CD14-positive monocyte (primary cell): ENCODE measurements around the gene AVL9. TPM values are rescaled to one million over a fixed set of nuclear protein-coding genes. Genes with fewer than 3 reads are reported as not detected.
"Not testable (repeated sequence)": the region's sequence is repeated elsewhere in the genome, so short reads cannot be mapped to it uniquely, and the experiment has no call there.

Experiments used
- DNase-seq, 3 donors: peaks; one replicate each; pipeline ENCODE4 v3.0.0-alpha.2; 2011 to 2022
- H2AFZ ChIP-seq: 2 replicates; pipeline ENCODE4 v1.6.0; 2012; ENCODE audit warnings: mild to moderate bottlenecking, low read depth, low read length, inconsistent platforms; ENCODE audit not compliant: insufficient read depth, poor library complexity, severe bottlenecking
- H3K27ac ChIP-seq, 2 donors: 1 replicate in 1 of 2; 2 replicates in 1 of 2; pipeline ENCODE4 v1.5.1; 2012 to 2013; ENCODE audit warnings: low read length in 2 of 2, control low read depth in 1 of 2, inconsistent platforms in 1 of 2, low read depth in 1 of 2, mild to moderate bottlenecking in 1 of 2
- H3K27me3 ChIP-seq, 2 donors: one replicate each; pipeline versions ENCODE4 v1.6.0 to v1.6.1; 2011 to 2013; ENCODE audit warnings: low read length in 2 of 2; ENCODE audit not compliant: control insufficient read depth in 2 of 2, insufficient read depth in 2 of 2
- H3K36me3 ChIP-seq, 2 donors: replicated peaks in 1 of 2; 1 replicate in 1 of 2; 2 replicates in 1 of 2; pipeline versions ENCODE4 v1.5.1 to v1.6.1; 2012 to 2013; ENCODE audit warnings: low read length in 2 of 2, control low read depth in 1 of 2, inconsistent platforms in 1 of 2, mild to moderate bottlenecking in 1 of 2; ENCODE audit not compliant: insufficient read depth in 2 of 2, control insufficient read depth in 1 of 2
- H3K4me1 ChIP-seq, 2 donors: 1 replicate in 1 of 2; 2 replicates in 1 of 2; pipeline versions ENCODE4 v1.5.1 to v1.6.1; 2012 to 2013; ENCODE audit warnings: low read length in 2 of 2, control low read depth in 1 of 2, inconsistent platforms in 1 of 2, mild to moderate bottlenecking in 1 of 2, moderate library complexity in 1 of 2; ENCODE audit not compliant: insufficient read depth in 2 of 2, control insufficient read depth in 1 of 2
- H3K4me2 ChIP-seq: replicated peaks from 2 replicates; pipeline ENCODE3; 2012; ENCODE audit warnings: low read length, moderate library complexity, mild to moderate bottlenecking; ENCODE audit not compliant: poor library complexity, severe bottlenecking; ENCODE audit errors: extremely low read depth
- H3K4me3 ChIP-seq, 3 experiments: fragments of 200-600 bp in 1 of 3; sonication (generic) in 1 of 3; replicated peaks in 1 of 3; 1 replicate in 2 of 3; 2 replicates in 1 of 3; pipeline ENCODE4 v1.5.1; 2011 to 2013; ENCODE audit warnings: low read length in 3 of 3, mild to moderate bottlenecking in 3 of 3, control low read depth in 2 of 3, low read depth in 2 of 3, inconsistent platforms in 1 of 3, moderate library complexity in 1 of 3
- H3K79me2 ChIP-seq: 2 replicates; pipeline ENCODE4 v1.6.0; 2012; ENCODE audit warnings: mild to moderate bottlenecking, control low read depth, inconsistent platforms, low read length, moderate library complexity; ENCODE audit not compliant: insufficient read depth
- H3K9ac ChIP-seq: 2 replicates; pipeline ENCODE4 v1.6.0; 2017; ENCODE audit warnings: low read length, mild to moderate bottlenecking; ENCODE audit not compliant: insufficient read depth, poor library complexity, severe bottlenecking
- H3K9me3 ChIP-seq, 2 donors: replicated peaks in 1 of 2; 1 replicate in 1 of 2; 2 replicates in 1 of 2; pipeline versions ENCODE4 v1.5.1 to v1.6.1; 2012 to 2013; ENCODE audit warnings: low read length in 2 of 2, control low read depth in 1 of 2; ENCODE audit not compliant: control insufficient read depth in 1 of 2, insufficient read depth in 1 of 2
- H4K20me1 ChIP-seq: 2 replicates; pipeline ENCODE4 v1.6.0; 2012; ENCODE audit warnings: mild to moderate bottlenecking, low read length, control low read depth, moderate library complexity; ENCODE audit not compliant: insufficient read depth
- H3K27ac Mint-ChIP-seq, 7 donors: one replicate each; pipeline ENCODE4 v1.8.0; 2020; ENCODE audit warnings: mild to moderate bottlenecking in 7 of 7, mixed read lengths in 7 of 7, moderate library complexity in 6 of 7, inconsistent platforms in 2 of 7
- H3K27me3 Mint-ChIP-seq, 3 donors: one replicate each; pipeline ENCODE4 v1.8.0; 2021 to 2022; ENCODE audit warnings: low read depth in 3 of 3, mild to moderate bottlenecking in 3 of 3, mixed read lengths in 3 of 3, moderate library complexity in 3 of 3, inconsistent platforms in 1 of 3
- H3K36me3 Mint-ChIP-seq, 2 donors: one replicate each; pipeline ENCODE4 v1.8.0; 2020; ENCODE audit warnings: mixed read lengths in 2 of 2, inconsistent platforms in 1 of 2, mild to moderate bottlenecking in 1 of 2
- H3K4me1 Mint-ChIP-seq: one replicate; pipeline ENCODE4 v1.8.0; 2020; ENCODE audit warnings: mild to moderate bottlenecking, mixed read lengths
- H3K4me3 Mint-ChIP-seq, 2 donors: one replicate each; pipeline ENCODE4 v1.8.0; 2020; ENCODE audit warnings: mild to moderate bottlenecking in 2 of 2, mixed read lengths in 2 of 2, moderate library complexity in 1 of 2
- H3K9me3 Mint-ChIP-seq, 7 donors: one replicate each; pipeline ENCODE4 v1.8.0; 2020 to 2022; ENCODE audit warnings: mixed read lengths in 7 of 7, mild to moderate bottlenecking in 6 of 7, moderate library complexity in 6 of 7, inconsistent platforms in 2 of 7
- WGBS: methylation state at CpG from one replicate; pipeline ENCODE4 v1.1.5; 2013; ENCODE audit warnings: missing lambda C conversion rate; ENCODE audit not compliant: insufficient coverage; 5-methylcytosine and 5-hydroxymethylcytosine counted together
- intact Hi-C, 2 donors: fragments of 100-400 bp; cut with micrococcal nuclease; formaldehyde crosslinking; loops; one replicate each; pipeline versions ENCODE4 v1.15.0 to v1.15.1; 2023
- polyA plus RNA-seq, 3 donors: library from polyadenylated mRNA; depleted of rRNA in 1 of 3; unstranded in 2 of 3; stranded (reverse) in 1 of 3; fragments of 300-500 nt in 2 of 3; fragments of >200 nt in 1 of 3; fragmentation: Illumina TruSeq in 2 of 3; gene quantifications; 1 replicate in 2 of 3; 2 replicates in 1 of 3; pipeline ENCODE4 v1.2.3, GENCODE V29; 2012 to 2021
- TF ChIP-seq, protein P1 (sequence below): fragments of 200-600 bp; IDR thresholded peaks from one replicate; pipeline ENCODE4 v1.8.0; 2022; ENCODE audit warnings: antibody characterized with exemption, mild to moderate bottlenecking

The AVL9 gene
- polyA plus RNA-seq, 3 donors = 16.3 to 17.1 (median 16.8) TPM

GRCh38 chr7:32618470-32618869, 123.2 kb downstream of the AVL9 start:
- intact Hi-C loops = no loop called here
- no peak overlapping the region for H2AFZ ChIP-seq
- peaks cover 0 to 3% (median 0%) of the 10 kb centered on the region in 7 donors for H3K9me3 Mint-ChIP-seq
- H3K27ac ChIP-seq = no peak overlapping the region
- H3K27ac Mint-ChIP-seq = no peak overlapping the region
- WGBS = no CpG with 5 or more reads among the region's 2 CpGs
- H3K4me2 ChIP-seq = no peak overlapping the region
- peaks cover 0 to 1% (median 0%) of the 10 kb centered on the region in 3 donors for H3K27me3 Mint-ChIP-seq
- no peaks in the 10 kb centered on the region for H3K4me1 Mint-ChIP-seq
- peaks cover 0 to 2% of the 10 kb centered on the region in 2 donors for H3K36me3 Mint-ChIP-seq
- no peaks in the 10 kb centered on the region for H3K9me3 ChIP-seq
- no peaks in the 10 kb centered on the region for H3K4me1 ChIP-seq
- no peaks in the 10 kb centered on the region for H3K36me3 ChIP-seq
- H3K4me3 Mint-ChIP-seq = no peak overlapping the region
- DNase-seq = no peak
- no peaks in the 10 kb centered on the region for H3K79me2 ChIP-seq
- no peak overlapping the region for H3K4me3 ChIP-seq
- H4K20me1 ChIP-seq = no peaks in the 10 kb centered on the region
- no peak overlapping the region for H3K9ac ChIP-seq
- no peaks in the 10 kb centered on the region for H3K27me3 ChIP-seq
- TF ChIP-seq, protein P1, sequence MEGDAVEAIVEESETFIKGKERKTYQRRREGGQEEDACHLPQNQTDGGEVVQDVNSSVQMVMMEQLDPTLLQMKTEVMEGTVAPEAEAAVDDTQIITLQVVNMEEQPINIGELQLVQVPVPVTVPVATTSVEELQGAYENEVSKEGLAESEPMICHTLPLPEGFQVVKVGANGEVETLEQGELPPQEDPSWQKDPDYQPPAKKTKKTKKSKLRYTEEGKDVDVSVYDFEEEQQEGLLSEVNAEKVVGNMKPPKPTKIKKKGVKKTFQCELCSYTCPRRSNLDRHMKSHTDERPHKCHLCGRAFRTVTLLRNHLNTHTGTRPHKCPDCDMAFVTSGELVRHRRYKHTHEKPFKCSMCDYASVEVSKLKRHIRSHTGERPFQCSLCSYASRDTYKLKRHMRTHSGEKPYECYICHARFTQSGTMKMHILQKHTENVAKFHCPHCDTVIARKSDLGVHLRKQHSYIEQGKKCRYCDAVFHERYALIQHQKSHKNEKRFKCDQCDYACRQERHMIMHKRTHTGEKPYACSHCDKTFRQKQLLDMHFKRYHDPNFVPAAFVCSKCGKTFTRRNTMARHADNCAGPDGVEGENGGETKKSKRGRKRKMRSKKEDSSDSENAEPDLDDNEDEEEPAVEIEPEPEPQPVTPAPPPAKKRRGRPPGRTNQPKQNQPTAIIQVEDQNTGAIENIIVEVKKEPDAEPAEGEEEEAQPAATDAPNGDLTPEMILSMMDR = no peak

GRCh38 chr7:32618987-32619386, 123.7 kb downstream of the AVL9 start:
- Histone ChIP-seq H3K36me3 (no peaks in the 10 kb centered on the region), H3K4me1 (no peaks in the 10 kb centered on the region), H3K4me2 (no peak overlapping the region), H3K27ac (no peak overlapping the region), H3K27me3 (no peaks in the 10 kb centered on the region), H4K20me1 (no peaks in the 10 kb centered on the region), H3K9ac (no peak overlapping the region), H3K9me3 (no peaks in the 10 kb centered on the region), H3K79me2 (no peaks in the 10 kb centered on the region), H3K4me3 (no peak overlapping the region), H2AFZ (no peak overlapping the region)
- Mint-ChIP-seq H3K36me3 (peaks cover 0 to 2% of the 10 kb centered on the region in 2 donors), H3K9me3 (peaks cover 0 to under 1% (median 0%) of the 10 kb centered on the region in 7 donors), H3K4me3 (no peak overlapping the region), H3K27me3 (peaks cover 0 to 1% (median 0%) of the 10 kb centered on the region in 3 donors), H3K27ac (peak overlapping the region in 1 of 7 donors; percentile 61), H3K4me1 (no peaks in the 10 kb centered on the region)
- TF ChIP-seq, protein P1 = no peak
- 100% methylated on average over 1 of the region's 4 CpGs for WGBS
- DNase-seq = no peak
- intact Hi-C loops = no loop called here

GRCh38 chr7:32619416-32619815, 124.1 kb downstream of the AVL9 start:
- H3K79me2 ChIP-seq, intact Hi-C loops, H3K27ac ChIP-seq: not testable (repeated sequence)

More at GRCh38 chr7:32619416-32619815, 124.1 kb downstream of the AVL9 start:
- H3K36me3 ChIP-seq, H3K27me3 ChIP-seq, H3K4me1 Mint-ChIP-seq, H3K27ac Mint-ChIP-seq, H3K4me2 ChIP-seq, H4K20me1 ChIP-seq, H2AFZ ChIP-seq, H3K9me3 ChIP-seq, H3K36me3 Mint-ChIP-seq, H3K4me3 ChIP-seq, H3K27me3 Mint-ChIP-seq, H3K9me3 Mint-ChIP-seq, H3K4me3 Mint-ChIP-seq, H3K9ac ChIP-seq, H3K4me1 ChIP-seq, DNase-seq: not testable (repeated sequence)
- no CpG with 5 or more reads among the region's 1 CpG for WGBS
